Glutamatergic neuron (in vitro differentiated cells): ENCODE measurements around the gene LAP3. TPM values are rescaled to one million over a fixed set of nuclear protein-coding genes. Genes with fewer than 3 reads are reported as not detected.

Experiments
- DNase-seq: peaks from one replicate; pipeline ENCODE4 v3.0.0; 2022
- H3K27ac Mint-ChIP-seq: one replicate; pipeline ENCODE4 v1.8.0; 2020; ENCODE audit warnings: mild to moderate bottlenecking, mixed read lengths, inconsistent platforms; ENCODE audit not compliant: unreplicated experiment
- H3K27me3 Mint-ChIP-seq: one replicate; pipeline ENCODE4 v1.8.0; 2020; ENCODE audit warnings: mild to moderate bottlenecking, moderate library complexity, mixed read lengths, inconsistent platforms; ENCODE audit not compliant: unreplicated experiment
- H3K36me3 Mint-ChIP-seq: one replicate; pipeline ENCODE4 v1.8.0; 2020; ENCODE audit warnings: mild to moderate bottlenecking, mixed read lengths, inconsistent platforms; ENCODE audit not compliant: unreplicated experiment
- H3K4me1 Mint-ChIP-seq: one replicate; pipeline ENCODE4 v1.8.0; 2020; ENCODE audit warnings: mild to moderate bottlenecking, low read depth, mixed read lengths, inconsistent platforms; ENCODE audit not compliant: unreplicated experiment
- H3K4me3 Mint-ChIP-seq: one replicate; pipeline ENCODE4 v1.8.0; 2020; ENCODE audit warnings: mild to moderate bottlenecking, mixed read lengths, inconsistent platforms; ENCODE audit not compliant: unreplicated experiment
- H3K9me3 Mint-ChIP-seq: one replicate; pipeline ENCODE4 v1.8.0; 2020; ENCODE audit warnings: mild to moderate bottlenecking, moderate library complexity, mixed read lengths, inconsistent platforms; ENCODE audit not compliant: unreplicated experiment
- total RNA-seq: library from RNA; stranded (reverse); fragmentation: NEBNext Ultra II Directional; extraction: Animal tissue kit (Norgen Biotek cat#: 25700); gene quantifications from one replicate; pipeline ENCODE4 v1.2.1, GENCODE V29; 2021; ENCODE audit not compliant: unreplicated experiment
- TF ChIP-seq, protein P1 (sequence below): fragments of 200-600 bp; sonication (generic); IDR thresholded peaks from one replicate; pipeline ENCODE4 v1.5.0; 2021; ENCODE audit not compliant: partially characterized antibody, unreplicated experiment

Gene LAP3
- total RNA-seq, 1 donor from 2014 or later = 24.9 TPM

DNA sequence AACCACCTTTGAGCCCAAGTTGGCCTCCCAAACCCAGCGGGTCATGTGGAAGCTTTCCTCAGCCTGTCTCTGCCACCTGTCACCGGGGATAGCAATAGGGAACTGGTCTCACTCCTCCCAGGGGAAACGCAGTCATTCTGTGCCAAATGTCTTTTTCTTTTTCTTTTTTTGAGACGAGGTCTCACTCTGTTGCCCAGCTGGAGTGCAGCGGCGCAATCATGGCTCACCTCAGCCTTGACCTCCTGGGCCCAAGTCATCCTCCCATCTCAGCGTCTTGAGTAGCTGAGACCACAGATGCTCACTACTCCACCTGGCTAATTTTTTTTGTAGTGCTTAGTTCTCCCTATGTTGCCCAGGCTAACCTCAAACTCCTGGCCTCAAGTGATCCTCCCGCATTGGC lies 77.7 kb downstream of the LAP3 start:
- Mint-ChIP-seq H3K4me1 (peaks cover 4% of the 10 kb centered on the region), H3K9me3 (peaks cover 8% of the 10 kb centered on the region), H3K4me3 (peak overlapping the region; percentile 46), H3K27me3 (peaks cover 13% of the 10 kb centered on the region), H3K27ac (no peak overlapping the region), H3K36me3 (no peaks in the 10 kb centered on the region)
- TF ChIP-seq, protein P1, sequence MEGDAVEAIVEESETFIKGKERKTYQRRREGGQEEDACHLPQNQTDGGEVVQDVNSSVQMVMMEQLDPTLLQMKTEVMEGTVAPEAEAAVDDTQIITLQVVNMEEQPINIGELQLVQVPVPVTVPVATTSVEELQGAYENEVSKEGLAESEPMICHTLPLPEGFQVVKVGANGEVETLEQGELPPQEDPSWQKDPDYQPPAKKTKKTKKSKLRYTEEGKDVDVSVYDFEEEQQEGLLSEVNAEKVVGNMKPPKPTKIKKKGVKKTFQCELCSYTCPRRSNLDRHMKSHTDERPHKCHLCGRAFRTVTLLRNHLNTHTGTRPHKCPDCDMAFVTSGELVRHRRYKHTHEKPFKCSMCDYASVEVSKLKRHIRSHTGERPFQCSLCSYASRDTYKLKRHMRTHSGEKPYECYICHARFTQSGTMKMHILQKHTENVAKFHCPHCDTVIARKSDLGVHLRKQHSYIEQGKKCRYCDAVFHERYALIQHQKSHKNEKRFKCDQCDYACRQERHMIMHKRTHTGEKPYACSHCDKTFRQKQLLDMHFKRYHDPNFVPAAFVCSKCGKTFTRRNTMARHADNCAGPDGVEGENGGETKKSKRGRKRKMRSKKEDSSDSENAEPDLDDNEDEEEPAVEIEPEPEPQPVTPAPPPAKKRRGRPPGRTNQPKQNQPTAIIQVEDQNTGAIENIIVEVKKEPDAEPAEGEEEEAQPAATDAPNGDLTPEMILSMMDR = no peak
- DNase-seq = no peak

DNA sequence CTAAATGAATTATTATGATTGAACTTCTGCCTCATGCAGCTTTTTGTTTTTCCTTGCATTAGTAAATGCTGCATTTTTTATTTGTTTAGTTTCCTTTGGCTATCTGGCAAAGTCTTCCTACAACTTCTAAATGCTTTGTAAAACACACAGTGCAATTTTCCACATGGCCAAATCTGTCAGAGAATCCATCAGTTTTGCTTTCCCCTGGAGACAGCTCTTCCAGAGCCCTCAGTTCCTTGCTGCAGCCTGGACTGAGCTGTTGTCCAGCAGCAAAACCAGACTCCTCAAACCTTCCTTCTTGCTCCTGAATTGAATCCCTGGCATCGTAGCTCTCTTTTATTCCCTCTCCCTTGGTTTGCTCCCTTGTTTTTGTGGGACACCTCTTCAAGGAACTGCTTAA lies 80.1 kb downstream of the LAP3 start:
- TF ChIP-seq, protein P1 = no peak
- peaks cover 6% of the 10 kb centered on the region for H3K9me3 Mint-ChIP-seq
- H3K4me3 Mint-ChIP-seq = no peak overlapping the region
- H3K27ac Mint-ChIP-seq = no peak overlapping the region
- H3K36me3 Mint-ChIP-seq = no peaks in the 10 kb centered on the region
- peaks cover 13% of the 10 kb centered on the region for H3K27me3 Mint-ChIP-seq
- peaks cover 4% of the 10 kb centered on the region for H3K4me1 Mint-ChIP-seq
- DNase-seq = no peak

Other genes with a start within 250 kb of the LAP3 start
- 31.6 TPM for gene QDPR, start 65.1 kb upstream of the LAP3 start, total RNA-seq
- not detected for gene CLRN2, start 62.0 kb upstream of the LAP3 start, total RNA-seq
- gene MED28, start 37.4 kb downstream of the LAP3 start, total RNA-seq = 60.9 TPM
- not detected for gene FAM184B, start 204.4 kb downstream of the LAP3 start, total RNA-seq
- gene DCAF16, start 233.6 kb downstream of the LAP3 start, total RNA-seq = 39.5 TPM
- 6.0 TPM for gene NCAPG, start 233.8 kb downstream of the LAP3 start, total RNA-seq